Right kidney (tissue), 1 donor: Measurements from ENCODE around the gene KCNJ16.

Experiments used
- DNase-seq: peaks from one replicate; pipeline ENCODE4 v3.0.0-alpha.2; 2016

KCNJ16 gene

DNA sequence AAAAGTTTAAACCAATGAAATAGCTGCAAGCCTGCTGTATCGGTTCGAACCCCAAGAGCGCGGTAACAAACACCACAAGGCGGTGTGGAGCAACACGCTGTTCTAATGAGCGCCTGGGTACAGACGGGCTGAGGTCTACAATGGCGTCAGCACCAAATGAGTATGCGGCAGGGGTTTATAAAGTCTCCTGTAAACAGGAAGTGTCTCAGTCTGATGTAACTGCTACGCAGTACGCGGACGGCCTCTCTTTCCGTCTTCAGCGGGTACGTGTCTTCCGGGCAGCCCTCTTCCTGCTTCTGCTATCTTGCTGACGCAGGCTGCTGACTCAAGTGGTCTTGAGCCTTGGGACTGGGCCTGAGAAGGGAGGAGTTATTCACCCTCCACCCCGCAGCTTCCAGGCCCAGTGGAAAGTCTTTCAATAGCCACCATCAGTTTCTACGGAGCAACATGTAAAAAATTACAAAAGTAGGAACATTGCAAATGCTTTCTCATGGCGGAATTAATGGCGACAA lies 53.8 kb downstream of the KCNJ16 start:
- no peak for DNase-seq

DNA sequence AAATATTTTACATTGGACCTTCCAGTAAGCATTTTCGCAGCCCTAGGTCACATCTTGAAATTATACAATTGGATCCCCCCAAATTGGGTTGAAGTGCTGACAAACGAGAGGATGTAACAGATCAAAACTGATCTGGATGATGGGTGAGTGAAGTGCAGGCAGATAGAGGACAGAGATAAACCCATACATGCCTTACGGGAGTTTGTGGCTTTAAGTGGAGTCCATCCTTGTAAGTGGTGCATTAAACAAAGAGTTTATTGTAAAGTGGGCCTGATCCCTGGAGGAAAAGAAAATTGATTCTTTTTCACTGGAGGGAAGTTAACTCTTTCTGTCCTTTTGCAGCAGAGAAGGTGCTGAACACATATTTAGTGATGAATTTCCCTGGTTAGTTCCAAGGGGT lies 55.3 kb downstream of the KCNJ16 start:
- DNase-seq = no peak

DNA sequence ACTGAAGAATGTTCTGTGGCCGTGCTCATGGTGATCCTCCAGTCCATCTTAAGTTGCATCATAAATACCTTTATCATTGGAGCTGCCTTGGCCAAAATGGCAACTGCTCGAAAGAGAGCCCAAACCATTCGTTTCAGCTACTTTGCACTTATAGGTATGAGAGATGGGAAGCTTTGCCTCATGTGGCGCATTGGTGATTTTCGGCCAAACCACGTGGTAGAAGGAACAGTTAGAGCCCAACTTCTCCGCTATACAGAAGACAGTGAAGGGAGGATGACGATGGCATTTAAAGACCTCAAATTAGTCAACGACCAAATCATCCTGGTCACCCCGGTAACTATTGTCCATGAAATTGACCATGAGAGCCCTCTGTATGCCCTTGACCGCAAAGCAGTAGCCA lies 57.5 kb downstream of the KCNJ16 start:
- no peak for DNase-seq

DNA sequence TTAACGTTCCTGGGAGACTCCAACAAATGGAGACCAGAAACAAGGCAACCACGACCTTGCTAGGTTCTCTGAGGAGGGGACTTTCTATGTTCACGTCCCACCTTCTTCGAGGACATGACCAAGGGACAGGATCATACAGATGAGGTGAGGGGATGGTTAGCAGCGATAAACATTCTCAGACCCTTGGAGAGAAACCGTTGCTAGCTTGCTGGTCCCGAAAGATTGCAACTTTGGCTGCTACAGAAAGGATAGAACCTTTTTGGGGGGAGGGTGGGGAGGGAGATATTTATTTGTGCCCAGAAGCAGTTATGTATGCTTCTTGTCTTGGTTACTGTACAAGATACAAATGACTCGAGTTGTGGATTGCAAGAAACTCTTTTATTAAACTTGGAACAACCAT lies 59.0 kb downstream of the KCNJ16 start:
- no peak for DNase-seq

DNA sequence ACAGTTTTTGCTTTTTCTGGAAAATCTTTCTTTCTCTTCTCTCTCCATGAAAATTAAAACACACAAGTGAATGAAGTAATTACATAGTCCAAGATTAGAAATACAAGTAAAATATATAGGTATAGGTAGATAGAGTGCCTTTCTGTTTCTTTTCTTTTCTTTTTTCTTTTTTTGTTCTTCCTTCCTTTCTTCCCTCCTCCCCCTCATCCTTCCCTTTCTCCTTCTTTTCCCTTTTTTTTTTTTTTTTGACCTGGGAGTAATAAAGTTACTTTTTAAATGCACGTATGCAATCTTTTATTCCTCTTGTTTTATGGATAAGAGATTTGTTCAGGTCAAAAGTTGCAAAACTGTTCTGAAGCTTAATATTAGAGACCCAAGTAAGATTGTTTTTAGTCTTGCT lies 59.8 kb downstream of the KCNJ16 start:
- no peak for DNase-seq

DNA sequence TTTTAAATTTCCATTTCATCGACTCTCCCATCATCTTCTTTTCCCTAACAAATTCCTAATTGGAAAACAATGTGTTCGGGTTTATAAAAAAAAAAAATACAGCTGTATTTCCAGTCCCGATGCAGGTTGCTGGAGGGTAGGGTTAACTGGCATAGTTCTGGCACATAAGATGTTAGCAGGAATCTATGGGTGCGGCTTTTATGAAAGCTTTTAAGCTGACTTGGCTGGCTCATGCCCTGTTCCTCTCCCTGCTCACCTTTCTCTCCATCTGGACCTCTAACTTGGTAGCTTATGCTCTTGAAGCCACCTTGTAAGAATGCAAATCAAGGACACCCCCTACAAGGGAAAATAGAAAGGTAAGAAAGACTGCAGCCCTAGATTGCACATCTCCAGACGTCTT lies 61.1 kb downstream of the KCNJ16 start:
- DNase-seq = no peak

DNA sequence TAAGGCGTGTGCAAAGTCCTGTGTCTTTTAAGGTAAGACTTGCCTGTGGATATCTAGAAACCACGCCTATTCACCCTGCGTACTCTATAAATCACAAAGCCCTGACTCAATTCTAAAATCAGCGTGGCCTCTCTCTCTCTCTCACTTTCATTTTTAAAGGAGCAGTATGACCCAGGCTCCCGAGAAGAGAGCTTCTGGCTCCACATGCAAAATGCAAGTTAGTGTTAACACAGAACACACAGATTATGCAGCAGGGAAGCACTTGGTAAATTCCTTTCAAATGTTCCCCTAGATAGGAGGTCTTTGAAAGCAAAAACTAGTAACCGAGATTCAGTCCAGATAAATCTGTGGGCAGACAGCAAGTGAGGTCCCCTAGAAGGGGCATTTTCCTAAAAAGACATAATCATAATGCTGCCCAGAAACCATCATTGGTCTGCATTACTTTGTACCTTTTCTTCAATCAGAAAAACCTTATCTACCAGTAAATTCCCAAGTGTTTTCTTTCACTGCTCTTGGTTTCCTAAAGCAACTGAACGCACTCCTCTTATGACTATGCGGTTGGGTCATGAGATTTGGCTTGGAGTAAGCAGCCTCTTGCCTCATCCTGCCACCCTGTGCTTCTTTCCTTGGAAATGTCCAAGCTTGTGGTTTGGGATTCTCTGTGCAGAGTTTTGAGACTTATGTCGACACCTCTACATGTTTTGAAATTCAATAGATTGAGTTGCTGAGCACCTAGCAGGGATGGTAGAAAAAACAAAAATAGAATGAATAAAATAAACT lies 62.6 kb downstream of the KCNJ16 start:
- DNase-seq = peak; percentile 20

DNA sequence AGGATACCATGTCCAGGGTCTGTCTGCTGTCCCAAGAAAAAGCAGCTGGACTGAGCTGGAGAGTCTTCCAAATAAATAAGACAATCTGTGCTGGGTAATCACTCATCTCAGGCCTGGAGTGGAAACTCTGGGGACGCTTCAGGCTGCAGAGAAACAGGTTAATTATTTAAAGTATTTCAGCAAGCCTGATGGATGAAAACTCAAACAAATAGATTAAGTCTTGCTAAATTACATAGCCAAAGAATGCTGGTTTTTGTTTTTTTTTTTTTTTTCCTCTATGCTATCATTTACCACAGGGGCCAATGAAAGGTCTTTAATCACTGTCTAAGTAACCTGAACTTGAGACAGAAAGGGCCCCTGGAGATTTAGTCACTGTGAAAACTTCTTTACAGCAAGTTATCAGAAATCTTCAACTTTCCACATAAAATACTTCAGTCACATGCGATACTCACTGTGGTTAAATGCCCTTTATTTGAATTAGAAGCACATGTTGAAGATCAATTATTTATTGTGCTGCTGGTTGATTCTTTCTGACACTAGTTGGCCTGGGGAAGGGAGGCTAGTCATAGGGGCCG lies 63.4 kb downstream of the KCNJ16 start:
- peak; percentile 8 for DNase-seq

DNA sequence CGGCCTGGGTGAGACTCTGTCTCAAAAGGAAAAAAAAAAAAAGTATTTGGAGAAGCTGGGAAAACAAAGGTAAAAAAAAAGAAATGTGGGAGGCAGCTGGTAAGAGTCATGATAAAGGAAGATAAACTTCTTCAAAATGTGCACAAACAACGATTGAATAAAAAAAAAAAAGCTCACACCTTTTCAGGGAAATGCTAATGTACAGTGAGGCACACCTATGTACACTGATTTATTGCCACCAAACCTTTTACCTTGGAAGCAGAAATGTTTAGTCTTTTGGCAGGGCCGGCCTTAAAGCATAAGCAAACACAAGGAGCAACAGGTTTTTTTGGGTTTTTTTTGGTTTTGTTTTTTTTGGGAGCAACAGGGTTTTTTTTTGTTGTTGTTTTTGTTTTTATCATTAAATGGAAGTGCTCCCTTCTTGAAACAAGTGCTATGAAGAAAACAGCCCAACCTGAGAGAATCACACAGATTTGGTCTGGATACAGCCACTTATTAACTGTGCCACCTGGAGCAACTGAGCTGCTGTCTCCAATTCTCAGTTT lies 64.5 kb downstream of the KCNJ16 start:
- DNase-seq = no peak

DNA sequence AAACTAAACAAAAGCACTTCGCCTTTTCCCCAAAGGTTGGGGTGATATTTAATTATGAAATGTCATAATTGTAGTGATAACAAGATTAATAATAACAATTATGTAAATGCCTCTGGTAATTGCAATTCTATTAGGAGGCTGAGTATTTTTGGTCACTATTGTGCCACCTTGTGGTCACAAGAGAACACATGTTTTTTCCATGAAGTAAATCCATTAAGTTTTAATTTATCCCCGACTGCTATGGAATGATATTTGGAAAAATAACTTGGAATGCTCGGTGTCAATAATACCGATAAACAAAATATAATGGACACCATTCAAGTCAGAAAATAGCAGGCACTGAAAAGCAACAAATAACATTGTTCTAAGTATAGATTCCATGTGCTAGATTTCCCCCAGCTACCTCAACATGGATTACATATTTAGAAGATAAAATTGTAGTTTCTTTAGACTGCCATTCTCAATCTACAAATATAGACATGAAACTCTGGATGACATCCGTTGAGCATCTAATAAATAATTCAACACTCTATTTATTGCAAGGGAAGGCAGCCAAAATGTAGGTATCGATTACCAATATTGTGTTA lies 69.3 kb downstream of the KCNJ16 start:
- DNase-seq = peak; percentile 19

DNA sequence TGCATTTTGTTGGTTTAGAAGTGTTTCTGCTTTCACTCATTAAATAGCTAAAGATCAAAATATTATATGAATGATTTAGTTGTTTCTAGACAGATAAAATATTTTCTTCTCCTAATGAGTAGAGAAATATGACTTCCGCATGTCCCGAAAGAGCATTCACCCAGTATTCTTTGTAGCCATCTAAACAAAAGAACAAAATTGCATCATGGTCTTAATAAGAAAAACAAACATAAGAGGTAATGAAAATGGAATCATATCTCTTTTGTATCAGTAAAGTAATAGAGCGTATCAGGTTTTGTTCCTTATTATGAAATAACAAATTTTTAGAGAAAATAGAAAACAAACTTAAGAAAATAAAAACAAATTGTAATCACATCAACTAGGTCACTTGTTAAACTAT lies 78.2 kb downstream of the KCNJ16 start:
- no peak for DNase-seq

DNA sequence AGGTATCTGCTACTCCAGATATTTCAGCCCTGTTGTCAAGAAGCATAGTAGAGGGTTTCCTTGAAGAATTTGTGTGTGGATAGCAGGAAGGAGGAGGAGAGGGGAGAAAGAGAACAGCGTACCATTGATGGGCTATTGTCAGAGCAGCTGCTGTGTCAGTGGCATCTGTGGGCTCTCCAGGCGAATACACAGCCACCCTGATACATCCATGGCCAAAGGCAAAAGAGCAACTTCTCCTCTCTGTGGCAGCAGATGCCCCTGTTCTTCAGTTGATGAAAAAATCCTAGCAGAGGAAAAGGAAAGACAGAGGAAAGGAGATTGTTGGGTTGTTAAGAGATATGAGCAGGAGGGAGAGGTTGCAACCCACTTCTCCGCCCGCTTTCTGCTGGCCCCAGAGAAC lies 82.1 kb downstream of the KCNJ16 start:
- DNase-seq = no peak

DNA sequence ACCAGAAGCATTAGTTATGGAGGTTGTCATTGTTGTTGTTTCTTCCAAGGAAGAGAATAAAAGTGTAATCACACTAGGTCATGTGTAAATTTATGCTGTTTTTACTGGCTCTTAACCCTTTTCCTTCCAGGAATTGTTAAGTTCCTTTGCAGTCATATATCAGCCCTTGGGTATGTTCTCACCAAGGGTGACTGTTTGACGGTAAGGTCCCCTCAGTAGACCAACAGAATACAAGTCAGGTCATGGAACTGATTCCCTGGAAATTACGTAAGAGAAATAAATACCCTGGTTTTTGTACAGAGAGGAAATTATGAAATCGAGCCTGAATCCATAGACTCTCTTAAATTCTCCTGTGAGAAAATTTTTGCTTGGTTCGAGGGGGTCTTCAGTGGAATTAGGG lies 83.2 kb downstream of the KCNJ16 start:
- no peak for DNase-seq

DNA sequence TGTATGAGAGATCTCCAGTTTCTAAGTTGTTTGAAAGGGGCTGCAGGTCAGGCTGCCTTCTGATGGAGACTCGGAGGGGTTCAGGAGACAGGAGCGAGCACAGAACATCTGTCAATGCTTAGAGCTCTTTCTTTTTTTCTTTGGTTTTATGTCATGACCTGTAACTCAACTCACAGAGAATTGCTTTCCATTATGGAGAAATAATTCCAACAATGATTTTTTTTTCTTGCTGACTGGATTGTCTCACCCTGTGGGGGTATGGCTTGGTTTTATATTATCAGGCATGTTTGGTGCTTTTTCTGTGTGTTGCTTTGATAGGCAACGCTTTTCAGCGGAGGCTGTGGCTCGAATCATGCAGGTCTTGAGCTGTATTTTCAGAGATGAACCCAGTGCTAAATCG lies 83.6 kb downstream of the KCNJ16 start:
- DNase-seq = no peak

DNA sequence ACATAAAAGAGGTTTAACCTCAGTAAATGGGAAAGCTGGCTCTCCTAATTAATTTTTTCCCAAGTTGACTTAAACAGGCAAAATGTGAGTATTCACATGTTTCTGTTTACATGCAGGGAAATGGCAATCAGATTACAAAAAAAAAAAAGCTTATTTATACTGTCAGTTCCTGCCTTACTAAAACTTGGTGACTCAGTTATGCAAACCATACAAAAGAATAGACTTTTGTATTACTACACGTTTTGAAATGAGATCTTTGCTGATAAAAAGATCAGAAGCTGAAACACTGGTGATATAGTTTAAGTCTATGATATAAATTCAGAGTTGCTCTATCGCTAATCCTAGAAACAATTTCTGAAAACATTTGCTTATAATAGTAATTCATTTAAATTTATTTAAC lies 85.0 kb downstream of the KCNJ16 start:
- no peak for DNase-seq

DNA sequence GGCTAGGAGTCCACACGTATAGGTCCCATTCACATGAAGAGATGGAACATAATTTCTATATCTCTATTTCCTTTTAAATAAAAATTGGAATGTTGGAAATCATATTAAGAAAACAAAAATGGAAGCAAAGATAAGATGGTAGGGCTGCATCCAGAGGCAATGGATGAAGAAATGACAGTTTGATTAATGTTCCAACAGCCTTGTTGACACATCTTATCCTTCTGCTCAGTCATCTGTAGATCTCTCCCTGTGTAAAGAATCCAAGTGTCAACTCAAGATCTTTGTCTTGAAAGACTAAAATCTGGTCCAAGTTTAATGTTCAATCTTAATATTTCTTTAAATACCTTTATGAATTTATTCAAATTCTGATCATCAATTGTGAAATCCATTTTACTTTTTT lies 86.5 kb downstream of the KCNJ16 start:
- no peak for DNase-seq

DNA sequence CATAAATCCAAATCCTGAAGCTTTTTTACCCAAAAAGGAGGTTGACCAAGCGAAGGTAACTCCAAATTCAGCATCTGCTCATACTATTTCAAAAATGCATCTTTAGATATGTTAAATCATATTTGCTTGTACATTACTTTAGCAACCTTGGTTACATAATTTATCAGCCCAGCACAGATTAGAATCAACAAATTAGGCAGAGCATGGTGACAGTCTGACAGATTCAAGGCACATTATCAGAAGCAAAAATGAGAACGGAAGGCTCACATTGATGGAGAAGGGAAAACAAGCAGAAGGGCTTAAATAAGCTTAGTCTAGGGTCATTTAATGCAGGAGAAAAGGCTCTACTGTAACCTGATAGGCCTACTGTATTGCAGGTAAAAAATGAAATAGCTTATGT lies 90.4 kb downstream of the KCNJ16 start:
- DNase-seq = no peak

DNA sequence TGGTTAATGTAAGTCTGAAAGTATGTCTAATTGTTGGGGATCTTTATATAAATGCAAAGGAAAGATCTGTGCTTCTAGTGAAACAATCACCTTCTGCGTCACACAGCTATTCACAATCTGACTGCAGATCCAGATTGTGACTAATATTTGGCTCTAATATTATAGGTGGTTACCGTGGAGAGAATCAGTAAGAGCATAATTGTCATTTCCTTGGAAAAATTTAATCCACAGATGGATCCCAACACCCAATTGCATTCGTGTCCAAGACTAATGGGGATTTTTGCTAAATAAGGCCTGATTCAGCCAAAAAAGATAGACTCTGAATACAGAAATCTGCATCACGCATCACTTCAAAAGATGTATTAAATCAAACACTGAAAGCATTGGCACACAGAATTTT lies 91.6 kb downstream of the KCNJ16 start:
- DNase-seq = no peak

DNA sequence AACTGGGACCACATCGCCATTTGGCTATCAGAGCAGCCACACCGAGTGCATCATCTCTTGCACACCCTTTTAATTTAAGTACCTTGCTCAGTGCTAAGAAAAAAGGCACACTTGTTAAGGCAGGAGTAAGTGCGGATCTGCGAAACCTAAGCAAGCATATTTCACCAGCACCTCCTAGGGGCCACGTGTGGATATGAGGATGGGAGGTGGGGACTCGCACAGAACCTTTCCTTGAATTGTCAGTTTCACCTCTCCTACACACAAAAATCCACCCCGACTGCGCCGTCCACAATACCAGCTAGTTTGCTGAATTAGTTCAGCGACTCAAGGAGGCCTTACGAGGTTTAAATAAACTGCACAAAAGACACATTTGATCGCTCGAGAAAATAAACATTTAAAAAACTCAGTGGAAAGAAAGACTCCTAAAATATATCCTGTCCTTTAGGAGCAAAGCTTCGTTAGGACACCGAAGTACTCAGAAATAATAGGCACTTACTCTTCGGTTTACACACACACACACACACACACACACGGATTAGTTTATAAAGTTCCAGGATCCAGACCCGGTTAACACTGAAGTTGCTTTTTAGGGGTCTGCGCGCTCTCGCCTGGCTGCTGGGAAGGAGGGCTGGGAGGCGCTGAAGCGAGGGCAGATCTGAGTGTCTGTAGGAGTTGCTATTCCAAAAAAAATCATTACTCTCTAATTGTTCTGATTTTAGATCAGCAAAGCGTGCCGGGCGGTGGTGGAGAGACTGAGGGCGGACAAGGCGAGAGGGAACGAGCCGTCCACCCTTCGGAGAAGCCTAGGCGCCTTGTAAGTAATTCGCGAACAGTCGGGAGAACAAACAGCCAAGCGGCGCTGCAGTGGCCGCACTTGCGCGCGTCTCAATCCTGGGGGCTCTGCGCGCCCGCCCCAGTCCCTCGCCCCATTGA lies 93.3 kb downstream of the KCNJ16 start:
- no peak for DNase-seq

DNA sequence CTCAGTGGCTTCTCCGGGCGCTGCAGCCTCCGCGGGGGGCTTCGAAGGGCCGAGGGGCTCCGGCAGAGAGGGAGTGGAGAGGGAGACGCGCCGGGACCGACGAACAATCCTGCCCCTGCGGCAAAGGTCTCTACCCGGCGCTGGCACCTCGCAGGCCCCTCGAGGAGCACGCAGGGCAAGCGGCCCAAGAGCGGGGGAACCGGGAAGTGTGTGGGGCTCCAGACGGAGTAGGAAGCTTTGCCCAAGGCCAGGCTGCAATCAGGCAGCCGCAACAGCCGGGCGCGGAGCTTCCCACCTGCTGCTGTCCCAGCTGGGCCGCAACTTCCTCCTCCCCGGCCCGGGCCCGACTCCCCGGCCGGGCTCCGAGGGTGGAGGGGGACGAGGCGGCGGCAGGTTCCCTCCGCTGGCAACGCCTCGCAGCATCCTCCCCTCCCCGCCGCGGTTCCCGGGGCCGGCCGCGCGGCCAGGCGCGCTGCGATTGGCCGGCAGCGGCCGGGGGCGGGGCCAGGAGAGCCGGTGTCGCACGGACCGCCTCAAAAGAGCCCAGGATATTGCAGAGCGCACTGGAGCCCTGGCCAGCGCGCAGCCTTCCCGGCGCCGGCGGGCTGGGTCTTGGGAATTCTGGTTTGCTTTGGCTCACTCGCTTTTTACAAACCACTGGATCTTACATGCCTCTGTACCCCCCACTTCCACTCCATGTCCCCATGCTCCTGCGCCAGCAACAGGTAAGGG lies 94.1 kb downstream of the KCNJ16 start, which contains the start of gene KCNJ2:
TSS of gene KCNJ2 (plus strand) at position 556 of the 732 bp plus-strand sequence. CDS start 5,508 bp downstream, outside the sequence.
- DNase-seq = peak; percentile 96
